Activated naive CD4-positive, alpha-beta T cell treated with anti-CD3 and anti-CD28 coated beads, Interleukin-2, amount 50 U/mL, for 72 hours (primary cell): Measurements from ENCODE around the gene PIAS1. TPM values are rescaled to one million over a fixed set of nuclear protein-coding genes. Genes with fewer than 3 reads are reported as not detected.
A peak's percentile ranks its signal among the peaks of the same experiment; 100 is the strongest.
"Not testable (repeated sequence)": the region's sequence is repeated elsewhere in the genome, so short reads cannot be mapped to it uniquely, and the experiment has no call there.

Experiments
- ATAC-seq, 2 donors: fragments of 150-1000 bp; cut with Tn5 transposase; 2 replicates each; pipeline ENCODE4 v1.10.0; 2021; ENCODE audit warnings: mild to moderate bottlenecking in 2 of 2, moderate library complexity in 2 of 2
- DNase-seq, 2 donors: peaks; one replicate each; pipeline ENCODE4 v3.0.0; 2021 to 2022; ENCODE audit warnings: low spot score in 2 of 2
- H3K27ac Mint-ChIP-seq, 2 donors: one replicate each; pipeline ENCODE4 v1.8.0; 2022; ENCODE audit warnings: mild to moderate bottlenecking in 2 of 2, mixed read lengths in 2 of 2
- H3K36me3 Mint-ChIP-seq, 2 donors: one replicate each; pipeline ENCODE4 v1.8.0; 2022; ENCODE audit warnings: mixed read lengths in 2 of 2
- H3K9me3 Mint-ChIP-seq, 2 donors: one replicate each; pipeline ENCODE4 v1.8.0; 2022; ENCODE audit warnings: mixed read lengths in 2 of 2
- total RNA-seq, 2 donors: library from RNA; stranded (reverse); gene quantifications; one replicate each; pipeline ENCODE4 v1.2.3, GENCODE V29; 2022

The PIAS1 gene
- total RNA-seq, 2 donors from 2014 or later = 43.6 to 43.9 TPM

GRCh38 chr15:68208136-68208535 lies 154.0 kb downstream of the PIAS1 start:
- DNase-seq = no peak
- Mint-ChIP-seq H3K36me3 (no peaks in the 10 kb centered on the region), H3K9me3 (no peaks in the 10 kb centered on the region), H3K27ac (peak overlapping the region; percentile 52 to 95)
- ATAC-seq = no peak

GRCh38 chr15:68208636-68209240 lies 154.6 kb downstream of the PIAS1 start:
- no peaks in the 10 kb centered on the region for H3K9me3 Mint-ChIP-seq
- DNase-seq (peak in 1 of 2 donors; percentile 44), ATAC-seq (no peak)
- no peaks in the 10 kb centered on the region for H3K36me3 Mint-ChIP-seq
- peak overlapping the region; percentile 52 to 89 for H3K27ac Mint-ChIP-seq

GRCh38 chr15:68209272-68209671 lies 155.2 kb downstream of the PIAS1 start:
- Mint-ChIP-seq H3K36me3 (no peaks in the 10 kb centered on the region), H3K9me3 (no peaks in the 10 kb centered on the region), H3K27ac (peak overlapping the region in 1 of 2 donors; percentile 89)
- DNase-seq (peak in 1 of 2 donors; percentile 52), ATAC-seq (peak in 1 of 2 donors; percentile 8)

GRCh38 chr15:68209735-68210408 lies 155.8 kb downstream of the PIAS1 start:
- no peak for DNase-seq
- Mint-ChIP-seq H3K36me3 (no peaks in the 10 kb centered on the region), H3K9me3 (no peaks in the 10 kb centered on the region), H3K27ac (peak overlapping the region in 1 of 2 donors; percentile 87)
- ATAC-seq = peak; percentile 79 to 83

GRCh38 chr15:68210409-68210756 lies 156.3 kb downstream of the PIAS1 start:
- Mint-ChIP-seq H3K9me3 (no peaks in the 10 kb centered on the region), H3K36me3 (no peaks in the 10 kb centered on the region), H3K27ac (no peak overlapping the region)
- ATAC-seq (no peak), DNase-seq (no peak)

GRCh38 chr15:68210821-68211655 lies 156.9 kb downstream of the PIAS1 start:
- DNase-seq (peak in 1 of 2 donors; percentile 77), ATAC-seq (peak; percentile 30 to 49)
- no peak overlapping the region for H3K27ac Mint-ChIP-seq
- no peaks in the 10 kb centered on the region for H3K9me3 Mint-ChIP-seq
- no peaks in the 10 kb centered on the region for H3K36me3 Mint-ChIP-seq

- Mint-ChIP-seq H3K27ac (no peak overlapping the region), H3K36me3 (no peaks in the 10 kb centered on the region), H3K9me3 (no peaks in the 10 kb centered on the region)
- ATAC-seq (no peak), DNase-seq (peak in 1 of 2 donors; percentile 45)
Measured at GRCh38 chr15:68211656-68212320, 157.7 kb downstream of the PIAS1 start.

GRCh38 chr15:68213491-68213845 lies 159.4 kb downstream of the PIAS1 start:
- not testable (repeated sequence) for H3K9me3 Mint-ChIP-seq, H3K36me3 Mint-ChIP-seq

GRCh38 chr15:68213991-68214837 lies 160.1 kb downstream of the PIAS1 start:
- DNase-seq = no peak
- Mint-ChIP-seq H3K36me3 (peaks cover 0 to 6% of the 10 kb centered on the region in 2 donors), H3K9me3 (no peaks in the 10 kb centered on the region), H3K27ac (no peak overlapping the region)
- ATAC-seq = no peak

More at GRCh38 chr15:68213491-68213845, 159.4 kb downstream of the PIAS1 start:
- not testable (repeated sequence) for H3K27ac Mint-ChIP-seq, ATAC-seq
- DNase-seq = peak in 1 of 2 donors; percentile 45

- H3K27ac Mint-ChIP-seq = no peak overlapping the region
- DNase-seq = no peak
- no peak for ATAC-seq
- H3K9me3 Mint-ChIP-seq = no peaks in the 10 kb centered on the region
- H3K36me3 Mint-ChIP-seq = peaks cover 0 to 6% of the 10 kb centered on the region in 2 donors
Measured at GRCh38 chr15:68214838-68215254, 160.7 kb downstream of the PIAS1 start.

- H3K36me3 Mint-ChIP-seq = peaks cover 0 to 6% of the 10 kb centered on the region in 2 donors
- no peak for DNase-seq
- no peak for ATAC-seq
- H3K9me3 Mint-ChIP-seq = no peaks in the 10 kb centered on the region
- H3K27ac Mint-ChIP-seq = no peak overlapping the region
Measured at GRCh38 chr15:68217341-68217740, 163.2 kb downstream of the PIAS1 start.

- ATAC-seq (no peak), DNase-seq (peak in 1 of 2 donors; percentile 31)
- Mint-ChIP-seq H3K27ac (no peak overlapping the region), H3K36me3 (peaks cover 5 to 12% of the 10 kb centered on the region in 2 donors), H3K9me3 (no peaks in the 10 kb centered on the region)
Measured at GRCh38 chr15:68218331-68218730, 164.2 kb downstream of the PIAS1 start.

GRCh38 chr15:68218847-68219798 lies 165.0 kb downstream of the PIAS1 start:
- no peaks in the 10 kb centered on the region for H3K9me3 Mint-ChIP-seq
- DNase-seq (peak in 1 of 2 donors; percentile 33), ATAC-seq (no peak)
- peak overlapping the region in 1 of 2 donors; percentile 50 for H3K27ac Mint-ChIP-seq
- H3K36me3 Mint-ChIP-seq = peaks cover 5 to 13% of the 10 kb centered on the region in 2 donors

GRCh38 chr15:68220489-68220888 lies 166.4 kb downstream of the PIAS1 start:
- H3K36me3 Mint-ChIP-seq = peaks cover 5 to 13% of the 10 kb centered on the region in 2 donors
- H3K9me3 Mint-ChIP-seq = no peaks in the 10 kb centered on the region
- ATAC-seq (no peak), DNase-seq (peak in 1 of 2 donors; percentile 0)
- no peak overlapping the region for H3K27ac Mint-ChIP-seq

- Mint-ChIP-seq H3K9me3 (no peaks in the 10 kb centered on the region), H3K27ac (no peak overlapping the region), H3K36me3 (peaks cover 5 to 13% of the 10 kb centered on the region in 2 donors)
- DNase-seq (peak in 1 of 2 donors; percentile 16), ATAC-seq (no peak)
Measured at GRCh38 chr15:68220967-68221366, 166.9 kb downstream of the PIAS1 start.
